HG02571 (cell line): Measurements from ENCODE around the gene GADD45GIP1.

Experiments used
- ATAC-seq: cut with Tn5 transposase; IDR thresholded peaks from one replicate; pipeline ENCODE4 v1.9.1; 2021; ENCODE audit warnings: mild to moderate bottlenecking, moderate library complexity; ENCODE audit not compliant: unreplicated experiment

Gene GADD45GIP1

GRCh38 chr19:12913851-12914690, 43.0 kb downstream of the GADD45GIP1 start:
- no peak for ATAC-seq

GRCh38 chr19:12913011-12913561, 43.9 kb downstream of the GADD45GIP1 start:
- no peak for ATAC-seq

- ATAC-seq, result no peak
Measured at GRCh38 chr19:12912571-12912970, 44.5 kb downstream of the GADD45GIP1 start.

- no peak for ATAC-seq
Measured at GRCh38 chr19:12907166-12907565, 49.9 kb downstream of the GADD45GIP1 start.
